Endothelial cell of umbilical vein (primary cell): ENCODE data around the gene RASGRF1.

Source experiments
- CTCF ChIP-seq, 2 donors: IDR thresholded peaks; 1 replicate in 1 of 2; 2 replicates in 1 of 2; pipeline ENCODE4 v1.5.1; 2011; ENCODE audit warnings: low read length in 2 of 2, mild to moderate bottlenecking in 2 of 2, moderate library complexity in 2 of 2, control low read depth in 1 of 2, inconsistent platforms in 1 of 2, low read depth in 1 of 2; ENCODE audit not compliant: insufficient read depth in 1 of 2; ENCODE audit errors: extremely low read depth in 1 of 2
- JUN ChIP-seq: IDR thresholded peaks from 2 replicates; pipeline ENCODE4 v1.6.1; 2011; ENCODE audit warnings: borderline replicate concordance, low read depth; ENCODE audit not compliant: insufficient read length, insufficient read depth
- POLR2A ChIP-seq: IDR thresholded peaks from 2 replicates; pipeline ENCODE4 v1.6.1; 2012; ENCODE audit warnings: low read depth, mild to moderate bottlenecking, control low read depth, low read length

DNA sequence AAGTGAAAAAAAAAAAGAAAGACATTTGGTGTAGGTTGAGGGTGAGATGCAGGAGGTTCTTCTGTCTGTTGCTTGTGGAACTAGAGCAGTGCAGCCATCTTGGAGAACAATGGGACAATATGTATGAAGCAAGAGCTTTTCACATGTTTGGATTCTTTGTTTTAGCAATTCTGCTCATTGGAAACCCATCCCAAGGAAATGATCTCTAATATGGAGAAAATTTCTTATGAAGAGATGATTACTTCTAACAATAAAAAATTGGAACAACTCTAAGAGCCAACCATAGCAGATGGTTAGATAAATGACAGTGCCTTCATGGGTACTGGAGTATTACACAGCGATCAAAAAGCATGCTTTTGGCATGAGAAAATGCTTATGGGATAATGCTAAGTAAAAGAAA is 56.3 kb downstream of the RASGRF1 start:
- TF ChIP-seq CTCF (IDR thresholded peaks at IDR 0.05; ENCODE audit: extremely low read depth in 1 of 2, insufficient read depth in 1 of 2, low read depth in 1 of 2, low read length in 2 of 2) (no peak), POLR2A (no peak), JUN (no peak)
